Fibroblast of lung (primary cell): ENCODE data around the gene COPB2. TPM values are rescaled to one million over a fixed set of nuclear protein-coding genes. Genes with fewer than 3 reads are reported as not detected.

Experiments
- DNase-seq, 2 donors: peaks; one replicate each; pipeline versions ENCODE4 v3.0.0 to v3.0.0-alpha.2; 2010; ENCODE audit warnings: low read depth in 2 of 2
- H2AFZ ChIP-seq: 2 replicates; pipeline ENCODE4 v1.5.1; 2012; ENCODE audit warnings: low read length, control low read depth, inconsistent platforms
- H3K27ac ChIP-seq: 2 replicates; pipeline ENCODE4 v1.5.1; 2011; ENCODE audit warnings: low read length, control low read depth; ENCODE audit not compliant: insufficient read depth
- H3K27me3 ChIP-seq: 2 replicates; pipeline ENCODE4 v1.5.1; 2011; ENCODE audit warnings: mild to moderate bottlenecking, low read length; ENCODE audit not compliant: control insufficient read depth, insufficient read depth
- H3K36me3 ChIP-seq: 2 replicates; pipeline ENCODE4 v1.5.1; 2011; ENCODE audit warnings: low read length; ENCODE audit not compliant: control insufficient read depth, insufficient read depth
- H3K4me1 ChIP-seq: 2 replicates; pipeline ENCODE4 v1.5.1; 2011; ENCODE audit warnings: low read length; ENCODE audit not compliant: control insufficient read depth, insufficient read depth; ENCODE audit errors: extremely low read depth
- H3K4me2 ChIP-seq: 2 replicates; pipeline ENCODE4 v1.5.1; 2011; ENCODE audit warnings: low read length, control low read depth; ENCODE audit not compliant: insufficient read depth; ENCODE audit errors: extremely low read depth
- H3K4me3 ChIP-seq, 4 experiments: fragments of 200-600 bp in 1 of 4; sonication (generic) in 1 of 4; replicated peaks in 1 of 4; 2 replicates each; pipeline ENCODE4 v1.5.1; 2011 to 2016; ENCODE audit warnings: low read length in 4 of 4, low read depth in 3 of 4, mild to moderate bottlenecking in 3 of 4, control low read depth in 2 of 4, inconsistent platforms in 1 of 4, mixed read lengths in 1 of 4; ENCODE audit not compliant: insufficient read depth in 1 of 4; ENCODE audit errors: control extremely low read depth in 1 of 4
- H3K79me2 ChIP-seq: 2 replicates; pipeline ENCODE4 v1.5.1; 2012; ENCODE audit warnings: mild to moderate bottlenecking, low read length, inconsistent platforms; ENCODE audit not compliant: control insufficient read depth, insufficient read depth
- H3K9ac ChIP-seq: 2 replicates; pipeline ENCODE4 v1.5.1; 2011; ENCODE audit warnings: mild to moderate bottlenecking, low read length, control low read depth; ENCODE audit not compliant: insufficient read depth
- H3K9me3 ChIP-seq: 2 replicates; pipeline ENCODE4 v1.5.1; 2012; ENCODE audit warnings: low read depth, low read length; ENCODE audit not compliant: control insufficient read depth, insufficient read depth
- H4K20me1 ChIP-seq: 2 replicates; pipeline ENCODE4 v1.5.1; 2011; ENCODE audit warnings: low read length; ENCODE audit not compliant: control insufficient read depth, insufficient read depth; ENCODE audit errors: extremely low read depth
- CTCF ChIP-seq, 2 donors: IDR thresholded peaks in 1 of 2; conservative IDR thresholded peaks in 1 of 2; 1 replicate in 1 of 2; 2 replicates in 1 of 2; pipeline ENCODE4 v1.5.1; 2011 to 2012; ENCODE audit warnings: low read length in 2 of 2, control low read depth in 1 of 2, inconsistent platforms in 1 of 2, low read depth in 1 of 2, mild to moderate bottlenecking in 1 of 2
- EZH2 ChIP-seq: IDR thresholded peaks from 2 replicates; pipeline ENCODE4 v1.5.1; 2012; ENCODE audit warnings: low read length, control low read depth, mild to moderate bottlenecking; ENCODE audit errors: missing control alignments
- polyA minus RNA-seq: library from RNA; depleted of rRNA, polyadenylated mRNA; stranded (reverse); fragments of >200 nt; gene quantifications from 2 replicates; pipeline ENCODE4 v1.2.3, GENCODE V29; 2011; ENCODE audit warnings: low replicate concordance
- polyA plus RNA-seq, 2 donors: library from polyadenylated mRNA; depleted of rRNA in 1 of 2; stranded (reverse) in 1 of 2; unstranded in 1 of 2; fragments of >200 nt; gene quantifications; 2 replicates each; pipeline ENCODE4 v1.2.1, GENCODE V29; 2011 to 2012; ENCODE audit warnings: missing spikeins in 1 of 2
- total RNA-seq: library from RNA; depleted of rRNA; stranded (reverse); fragments of >200 nt; gene quantifications from 2 replicates; pipeline ENCODE4 v1.2.1, GENCODE V29; 2014

COPB2 gene
- 216 and 293 TPM in 2 replicates for total RNA-seq
- 233 and 284 TPM in 2 replicates for polyA plus RNA-seq
- polyA plus RNA-seq (2012): 185 and 205 TPM in 2 replicates
- polyA minus RNA-seq: 53.3 and 62.6 TPM in 2 replicates

- no peaks in the 10 kb centered on the region for H3K9me3 ChIP-seq
- H3K4me2 ChIP-seq: peak within 1 kb of the TSS; percentile 90
- peak within 1 kb of the TSS; percentile 100 for H3K9ac ChIP-seq
- TF ChIP-seq CTCF (conservative IDR thresholded peaks at IDR 0.05 in 1 of 2, IDR thresholded peaks at IDR 0.05 in 1 of 2; ENCODE audit: low read depth in 1 of 2, low read length in 2 of 2) (no peak), EZH2 (no peak)
- H3K4me1 ChIP-seq: peaks cover 3% of the 10 kb centered on the region
- no peaks in the 10 kb centered on the region for H4K20me1 ChIP-seq
- H3K4me3 ChIP-seq: peak within 1 kb of the TSS; percentile 96 to 100 (median 98)
- peak; percentile 99 to 100 for DNase-seq
- H2AFZ ChIP-seq: peak within 1 kb of the TSS; percentile 87
- H3K36me3 ChIP-seq: no peaks in the 10 kb centered on the region
- H3K27ac ChIP-seq: peak within 1 kb of the TSS; percentile 99
- H3K27me3 ChIP-seq: no peaks in the 10 kb centered on the region
- H3K79me2 ChIP-seq: peaks cover 46% of the 10 kb centered on the region
Observed at GRCh38 chr3:139389552-139390368, at the start of gene COPB2. TSS of gene COPB2 (minus strand) at chr3:139389647. CDS start at chr3:139389550, 97 bp downstream.

DNA sequence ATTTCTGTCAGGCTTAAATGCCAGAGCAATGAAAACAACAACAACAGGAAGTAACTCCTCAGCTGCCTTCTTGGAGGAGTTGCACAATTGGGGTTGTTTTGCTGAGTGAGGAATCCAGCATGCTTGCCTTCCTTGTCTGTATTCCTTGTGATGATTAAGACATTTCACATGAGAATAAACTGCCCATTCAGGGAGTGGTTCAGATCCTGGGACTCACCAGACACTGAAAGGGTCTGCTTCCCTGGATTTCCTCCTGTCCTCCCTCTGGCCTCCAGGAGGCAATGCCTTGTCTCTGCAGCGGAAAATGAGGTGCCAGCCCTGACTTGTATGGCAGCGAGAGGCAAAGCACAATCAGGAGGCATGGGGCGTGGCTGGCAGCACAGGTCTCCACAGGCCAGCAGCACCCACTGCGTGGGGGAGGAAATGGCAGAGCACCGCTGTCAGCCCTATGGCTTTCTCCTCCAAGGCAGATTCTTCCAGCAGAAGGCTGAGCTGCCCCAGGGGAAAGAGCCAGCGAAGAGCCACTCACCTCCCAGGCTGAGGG, 45.4 kb upstream of the COPB2 start:
- H2AFZ ChIP-seq: no peak overlapping the region
- no peak overlapping the region for H3K9ac ChIP-seq
- no peak overlapping the region for H3K4me3 ChIP-seq
- no peaks in the 10 kb centered on the region for H3K4me1 ChIP-seq
- H3K27me3 ChIP-seq: no peaks in the 10 kb centered on the region
- H3K9me3 ChIP-seq: no peaks in the 10 kb centered on the region
- H3K4me2 ChIP-seq: no peak overlapping the region
- no peaks in the 10 kb centered on the region for H4K20me1 ChIP-seq
- H3K36me3 ChIP-seq: no peaks in the 10 kb centered on the region
- peak in 1 of 2 donors; percentile 36 for DNase-seq
- H3K27ac ChIP-seq: no peak overlapping the region
- H3K79me2 ChIP-seq: no peaks in the 10 kb centered on the region
- TF ChIP-seq EZH2 (no peak), CTCF (conservative IDR thresholded peaks at IDR 0.05 in 1 of 2, IDR thresholded peaks at IDR 0.05 in 1 of 2; ENCODE audit: low read depth in 1 of 2, low read length in 2 of 2) (no peak)

DNA sequence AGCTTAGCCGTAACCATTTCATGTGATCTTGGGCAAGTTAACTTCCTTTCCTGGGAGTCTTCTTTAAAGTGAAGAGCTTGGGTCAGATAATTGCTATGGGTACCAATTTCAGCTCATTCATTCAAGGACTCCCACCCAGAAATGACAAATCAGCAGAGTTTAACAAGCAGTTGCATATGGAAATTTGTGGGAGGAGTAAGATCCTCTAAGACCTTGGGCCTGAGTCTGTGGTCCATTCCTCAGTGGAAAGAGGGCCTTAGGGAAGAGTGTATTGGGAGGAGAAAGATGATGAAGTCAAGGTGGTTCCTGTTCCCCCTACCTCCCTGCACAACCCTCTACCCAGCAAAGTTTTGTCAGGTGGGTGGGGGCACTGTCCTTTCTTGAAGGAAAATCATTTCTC, 44.8 kb upstream of the COPB2 start:
- no peaks in the 10 kb centered on the region for H3K27me3 ChIP-seq
- no peak overlapping the region for H3K9ac ChIP-seq
- H3K79me2 ChIP-seq: no peaks in the 10 kb centered on the region
- no peak overlapping the region for H3K4me3 ChIP-seq
- H3K27ac ChIP-seq: no peak overlapping the region
- H3K36me3 ChIP-seq: no peaks in the 10 kb centered on the region
- no peaks in the 10 kb centered on the region for H3K9me3 ChIP-seq
- no peak for TF ChIP-seq EZH2
- no peak for TF ChIP-seq CTCF (conservative IDR thresholded peaks at IDR 0.05 in 1 of 2, IDR thresholded peaks at IDR 0.05 in 1 of 2; ENCODE audit: low read depth in 1 of 2, low read length in 2 of 2)
- H3K4me2 ChIP-seq: no peak overlapping the region
- DNase-seq: no peak
- H3K4me1 ChIP-seq: no peaks in the 10 kb centered on the region
- no peak overlapping the region for H2AFZ ChIP-seq
- no peaks in the 10 kb centered on the region for H4K20me1 ChIP-seq
